CD1c-positive myeloid dendritic cell (primary cell): ENCODE data around the gene LRRC39.

Source experiments
- DNase-seq: peaks from one replicate; pipeline ENCODE4 v3.0.0-alpha.2; 2016; ENCODE audit errors: extremely low spot score

Gene LRRC39

GRCh38 chr1:100147875-100148274, 30.2 kb downstream of the LRRC39 start:
- DNase-seq: no peak

GRCh38 chr1:100146958-100147357, 31.1 kb downstream of the LRRC39 start:
- no peak for DNase-seq

GRCh38 chr1:100145116-100145515, 32.9 kb downstream of the LRRC39 start:
- no peak for DNase-seq

- DNase-seq: no peak
Observed at GRCh38 chr1:100142343-100142742, 35.7 kb downstream of the LRRC39 start.

GRCh38 chr1:100141192-100141591, 36.9 kb downstream of the LRRC39 start:
- DNase-seq: no peak

- DNase-seq: no peak
Observed at GRCh38 chr1:100137602-100138001, 40.5 kb downstream of the LRRC39 start.

- no peak for DNase-seq
Observed at GRCh38 chr1:100134872-100135271, 43.2 kb downstream of the LRRC39 start.

GRCh38 chr1:100132566-100133477, 45.2 kb downstream of the LRRC39 start, which contains the start of the genes SASS6 and TRMT13:
Gene SASS6, minus strand, starts transcription at chr1:100132930. Its CDS starts 116 bp downstream, at chr1:100132814.
Gene TRMT13, plus strand, starts transcription at chr1:100133163. Its CDS starts 6 bp downstream, at chr1:100133169.
- DNase-seq: peak; percentile 97

- no peak for DNase-seq
Observed at GRCh38 chr1:100131623-100132022, 46.4 kb downstream of the LRRC39 start.

GRCh38 chr1:100130552-100131077, 47.4 kb downstream of the LRRC39 start:
- DNase-seq: no peak

GRCh38 chr1:100127226-100127625, 50.8 kb downstream of the LRRC39 start:
- DNase-seq: no peak

- no peak for DNase-seq
Observed at GRCh38 chr1:100122177-100122576, 55.9 kb downstream of the LRRC39 start.

- no peak for DNase-seq
Observed at GRCh38 chr1:100115524-100115923, 62.5 kb downstream of the LRRC39 start.

GRCh38 chr1:100109554-100110066, 68.4 kb downstream of the LRRC39 start:
- DNase-seq: no peak

GRCh38 chr1:100107696-100108095, 70.4 kb downstream of the LRRC39 start:
- no peak for DNase-seq

- DNase-seq: no peak
Observed at GRCh38 chr1:100101564-100101963, 76.5 kb downstream of the LRRC39 start.

- DNase-seq: no peak
Observed at GRCh38 chr1:100100202-100100601, 77.9 kb downstream of the LRRC39 start.
